ENCODE measurements around the gene HSFX3. TPM values are rescaled to one million over a fixed set of nuclear protein-coding genes. Genes with fewer than 3 reads are reported as not detected.

HSFX3 gene, protein sequence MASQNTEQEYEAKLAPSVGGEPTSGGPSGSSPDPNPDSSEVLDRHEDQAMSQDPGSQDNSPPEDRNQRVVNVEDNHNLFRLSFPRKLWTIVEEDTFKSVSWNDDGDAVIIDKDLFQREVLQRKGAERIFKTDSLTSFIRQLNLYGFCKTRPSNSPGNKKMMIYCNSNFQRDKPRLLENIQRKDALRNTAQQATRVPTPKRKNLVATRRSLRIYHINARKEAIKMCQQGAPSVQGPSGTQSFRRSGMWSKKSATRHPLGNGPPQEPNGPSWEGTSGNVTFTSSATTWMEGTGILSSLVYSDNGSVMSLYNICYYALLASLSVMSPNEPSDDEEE
- total RNA-seq (2022; extraction: Qiagen RNA extraction) = not detected in 5 replicates

GRCh38 chrX:149549701-149550100, at the start of gene HSFX3:
HSFX3 (minus strand) TSS chrX:149549924; CDS start chrX:149549852, 72 bp downstream.

GRCh38 chrX:149595214-149595613, 45.5 kb upstream of the HSFX3 start, which contains the start of gene HSFX2:
HSFX2 (minus strand) TSS chrX:149595314; CDS start chrX:149594700, 614 bp downstream.

DNA sequence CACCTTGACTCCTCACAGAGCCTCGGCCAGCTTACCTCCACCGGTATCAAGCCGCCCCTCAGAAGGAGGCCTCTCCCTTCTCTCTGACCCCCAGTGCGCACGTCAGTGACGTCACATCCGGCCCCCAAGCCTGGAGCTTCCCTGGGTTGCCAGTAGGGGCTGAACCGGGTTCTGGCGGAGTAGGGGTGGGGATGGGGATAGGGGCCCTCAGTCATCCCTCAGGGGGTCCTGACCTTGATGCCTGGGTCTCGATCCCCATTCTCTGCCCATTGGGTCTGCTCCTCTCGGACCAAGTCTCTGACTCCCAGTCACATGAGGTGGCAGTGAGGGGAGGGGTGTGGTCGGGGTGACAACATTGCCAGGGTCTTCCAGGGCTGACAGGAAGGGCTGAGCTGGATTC, 37.6 kb upstream of the HSFX3 start, which contains the start of gene MAGEA9B:
TSS of gene MAGEA9B (minus strand) at position 101 of the 400 bp plus-strand sequence. CDS start 4,280 bp downstream, outside the sequence.

DNA sequence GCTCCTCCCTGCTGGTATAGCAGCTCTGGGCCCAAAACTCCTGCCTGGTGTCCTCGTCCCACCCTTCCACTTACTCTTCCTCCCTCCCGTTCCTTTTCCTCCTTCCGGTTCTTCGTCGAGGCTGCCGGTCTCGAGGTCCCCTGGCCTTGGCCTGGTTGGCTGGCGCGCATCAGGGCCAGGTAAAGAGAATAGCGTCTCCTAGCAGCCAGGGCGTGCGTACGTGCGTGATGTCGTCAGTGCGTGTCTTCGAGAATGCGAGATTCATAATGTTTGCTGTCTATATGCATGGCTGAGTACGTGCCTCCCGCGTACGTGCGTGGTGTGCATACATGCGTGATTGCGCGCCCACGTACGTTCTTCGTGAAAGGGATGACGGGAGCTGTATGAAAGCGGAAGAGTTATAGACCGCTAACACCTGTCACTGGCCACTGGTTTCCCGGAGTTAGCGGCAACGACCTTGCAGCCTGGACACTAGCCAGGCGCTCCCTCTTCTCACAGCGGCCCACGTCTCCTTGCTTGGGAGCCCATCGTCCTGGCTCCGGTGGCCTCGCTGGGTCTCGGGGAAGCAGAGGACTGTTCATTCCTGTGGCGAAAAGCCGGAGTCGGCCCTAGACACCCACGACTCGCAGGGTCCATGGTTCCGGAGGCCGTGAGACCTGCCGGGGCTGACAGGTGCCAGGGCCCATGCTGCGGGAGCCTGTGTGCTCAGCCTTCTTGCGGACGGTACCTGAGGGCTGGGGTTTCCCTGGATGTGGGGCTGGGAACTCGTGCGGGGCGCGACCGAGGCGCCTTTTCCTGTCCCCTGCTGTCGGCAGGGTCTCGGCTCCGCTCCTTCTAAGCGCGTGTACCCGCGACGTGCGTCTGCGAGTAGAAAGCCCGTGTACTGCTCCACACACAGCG, 8.9 kb downstream of the HSFX3 start, which contains the start of gene EOLA1:
TSS of gene EOLA1 (plus strand) at position 392 of the 900 bp plus-strand sequence. CDS start 4,619 bp downstream, outside the sequence.

GRCh38 chrX:149504915-149505651, 44.6 kb downstream of the HSFX3 start, which contains the start of gene IDS:
IDS (minus strand) TSS chrX:149505306; CDS start chrX:149505137, 169 bp downstream.

Other genes starting within 250 kb of the HSFX3 start
- gene IDS, start 44.6 kb downstream of the HSFX3 start, total RNA-seq (2022; extraction: Qiagen RNA extraction) = 89.4 to 114 TPM (median 107 TPM) in 5 replicates
- 20.5 to 22.6 TPM (median 21.2 TPM) in 5 replicates for gene EOLA1, start 8.9 kb downstream of the HSFX3 start, total RNA-seq (2022; extraction: Qiagen RNA extraction)
- not detected in 5 replicates for gene MAGEA9B, start 37.5 kb upstream of the HSFX3 start, total RNA-seq (2022; extraction: Qiagen RNA extraction)
- 0.07 to 0.11 TPM in 2 of 5 replicates, not detected in the others for gene HSFX2, start 45.4 kb upstream of the HSFX3 start, total RNA-seq (2022; extraction: Qiagen RNA extraction)
- gene TMEM185A, start 81.9 kb upstream of the HSFX3 start, total RNA-seq (2022; extraction: Qiagen RNA extraction) = 25.4 to 28.4 TPM (median 28.2 TPM) in 5 replicates
- gene MAGEA11, start 162.1 kb upstream of the HSFX3 start, total RNA-seq (2022; extraction: Qiagen RNA extraction) = 0.07 TPM in 1 of 5 replicates, not detected in the others
- gene HSFX1, start 224.1 kb upstream of the HSFX3 start, total RNA-seq (2022; extraction: Qiagen RNA extraction) = 0.22 to 0.49 TPM (median 0.36 TPM) in 5 replicates
- not detected in 5 replicates for gene MAGEA9, start 232.0 kb upstream of the HSFX3 start, total RNA-seq (2022; extraction: Qiagen RNA extraction)

Data from A549 treated with CORT108297 at 1 μM for 4 hours (cell line).